GM18520 (cell line): ENCODE data around the gene EVX2.

Experiments
- ATAC-seq: cut with Tn5 transposase; IDR thresholded peaks from one replicate; pipeline ENCODE4 v1.9.1; 2021; ENCODE audit not compliant: unreplicated experiment

EVX2 gene

DNA sequence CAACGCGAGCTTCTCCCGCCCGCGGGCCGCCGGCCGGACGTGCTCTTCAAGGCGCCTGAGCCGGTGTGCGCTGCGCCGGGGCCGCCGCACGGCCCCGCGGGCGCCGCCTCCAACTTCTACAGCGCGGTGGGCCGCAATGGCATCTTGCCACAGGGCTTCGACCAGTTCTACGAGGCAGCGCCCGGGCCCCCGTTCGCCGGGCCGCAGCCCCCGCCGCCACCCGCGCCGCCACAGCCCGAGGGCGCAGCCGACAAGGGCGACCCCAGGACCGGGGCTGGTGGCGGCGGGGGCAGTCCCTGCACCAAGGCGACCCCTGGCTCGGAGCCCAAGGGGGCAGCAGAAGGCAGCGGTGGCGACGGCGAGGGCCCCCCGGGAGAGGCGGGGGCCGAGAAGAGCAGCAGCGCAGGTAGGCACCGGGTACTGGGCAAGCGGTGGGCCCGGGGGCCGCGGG lies 24.0 kb upstream of the EVX2 start:
- ATAC-seq, result no peak

GRCh38 chr2:176106581-176107539 lies 23.1 kb upstream of the EVX2 start, which contains the start of gene HOXD11:
HOXD11 (plus strand) TSS chr2:176107280; CDS start chr2:176107356, 76 bp downstream.
- no peak for ATAC-seq

GRCh38 chr2:176105730-176106580 lies 22.2 kb upstream of the EVX2 start:
- ATAC-seq, result no peak

- ATAC-seq, result no peak
These were observed 21.4 kb upstream of the EVX2 start for GRCh38 chr2:176105078-176105729.

GRCh38 chr2:176104316-176105077 lies 20.7 kb upstream of the EVX2 start:
- ATAC-seq, result no peak

- no peak for ATAC-seq
These were observed 20.1 kb upstream of the EVX2 start for GRCh38 chr2:176103742-176104315.

DNA sequence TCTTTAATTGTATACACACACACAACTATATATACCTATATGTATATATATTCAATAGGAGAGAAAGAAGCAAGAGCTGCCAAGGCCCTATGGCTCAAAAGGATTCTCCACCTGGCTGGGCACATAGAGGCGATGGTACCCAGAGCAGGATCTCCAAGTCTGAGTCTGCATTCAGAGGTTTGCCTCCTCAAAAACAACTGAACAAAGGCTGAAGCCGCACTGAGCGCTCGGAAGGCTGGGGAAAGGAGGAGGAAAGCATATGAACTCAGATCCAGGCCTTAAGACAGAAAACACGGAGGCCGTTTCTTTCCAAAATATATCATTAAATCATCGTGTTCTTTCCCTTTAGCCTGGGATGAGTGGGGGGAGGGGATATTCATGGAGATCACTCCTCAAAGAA lies 19.4 kb upstream of the EVX2 start:
- no peak for ATAC-seq

DNA sequence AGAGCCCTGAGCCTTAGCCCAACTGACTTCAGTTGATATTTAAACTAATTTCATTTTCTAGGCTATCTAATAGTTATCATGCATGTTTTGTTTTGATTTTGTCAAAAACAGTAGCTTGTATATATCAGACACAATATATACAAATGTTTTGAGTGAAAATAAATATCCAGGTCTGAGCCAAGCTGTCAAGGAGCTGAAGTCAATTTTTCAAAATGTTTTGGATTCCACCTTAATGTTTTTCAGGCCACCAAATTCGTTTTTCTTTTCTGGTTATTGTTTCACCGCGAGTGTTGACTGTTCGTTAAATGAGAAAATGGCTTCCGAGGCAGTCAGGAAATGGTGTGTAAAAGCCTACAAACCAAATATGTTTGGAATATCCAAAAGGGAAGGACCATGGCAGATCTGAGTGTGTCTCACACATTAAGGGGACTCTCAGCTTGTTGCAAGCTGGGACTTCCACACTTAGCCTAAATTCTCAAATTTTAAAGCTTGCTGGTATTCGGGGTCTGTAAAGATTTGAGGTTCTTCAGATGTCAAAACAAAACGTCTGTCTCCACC lies 18.6 kb upstream of the EVX2 start:
- no peak for ATAC-seq

GRCh38 chr2:176101842-176102241 lies 18.1 kb upstream of the EVX2 start:
- no peak for ATAC-seq

DNA sequence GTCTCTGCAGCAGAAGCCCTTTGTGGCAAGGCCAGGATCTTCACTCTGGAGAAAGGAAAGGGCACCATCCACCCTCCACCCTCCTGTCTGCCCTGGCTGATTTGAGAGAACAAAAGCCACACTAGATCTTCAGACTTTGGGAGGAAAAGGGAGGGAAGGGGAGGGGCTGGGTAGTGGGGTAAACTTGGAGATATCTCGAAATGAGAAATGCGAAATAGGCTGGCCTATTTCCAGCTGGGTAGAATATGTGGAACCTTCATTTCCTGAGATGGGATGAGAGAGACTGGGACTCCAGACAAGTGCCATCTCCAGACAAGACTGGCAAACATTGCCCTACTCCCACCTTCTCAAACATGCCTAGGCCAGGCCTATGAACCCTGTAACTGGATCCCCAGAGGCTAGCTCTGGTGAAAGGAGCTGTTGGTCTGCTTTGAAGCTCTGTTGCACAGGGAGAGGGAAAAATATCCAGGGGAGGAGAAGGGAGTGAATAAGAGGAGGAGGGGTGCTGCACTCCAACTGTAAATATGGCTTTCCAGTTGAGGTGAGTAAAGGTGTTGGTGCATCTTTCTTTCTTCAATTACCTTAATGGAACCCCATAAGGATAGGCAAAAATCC lies 17.6 kb upstream of the EVX2 start:
- no peak for ATAC-seq

DNA sequence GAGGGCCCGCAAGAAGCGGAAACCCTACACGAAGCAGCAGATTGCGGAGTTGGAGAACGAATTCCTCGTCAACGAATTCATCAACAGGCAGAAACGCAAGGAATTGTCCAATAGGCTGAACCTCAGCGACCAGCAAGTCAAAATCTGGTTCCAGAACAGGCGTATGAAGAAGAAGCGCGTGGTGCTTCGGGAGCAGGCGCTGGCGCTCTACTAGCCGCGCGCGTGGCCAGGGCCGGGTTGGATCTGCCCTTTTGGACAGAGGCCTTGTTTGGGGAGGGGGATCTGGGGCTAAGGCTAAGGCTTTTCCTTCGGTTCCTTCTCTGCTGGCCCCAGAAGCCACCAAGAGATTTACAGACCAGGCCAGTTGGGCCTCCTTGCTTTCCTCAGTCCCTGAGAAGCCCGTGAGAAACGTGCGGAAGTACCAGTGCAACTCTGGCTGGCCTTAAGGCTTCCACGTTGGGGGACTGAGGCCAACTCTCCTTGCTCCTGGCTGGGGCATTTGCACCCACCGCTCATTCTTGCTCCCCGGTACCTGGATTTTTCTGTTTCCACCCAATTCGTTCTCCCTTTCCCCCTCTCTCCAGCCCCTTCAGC lies 16.9 kb upstream of the EVX2 start:
- ATAC-seq, result no peak

DNA sequence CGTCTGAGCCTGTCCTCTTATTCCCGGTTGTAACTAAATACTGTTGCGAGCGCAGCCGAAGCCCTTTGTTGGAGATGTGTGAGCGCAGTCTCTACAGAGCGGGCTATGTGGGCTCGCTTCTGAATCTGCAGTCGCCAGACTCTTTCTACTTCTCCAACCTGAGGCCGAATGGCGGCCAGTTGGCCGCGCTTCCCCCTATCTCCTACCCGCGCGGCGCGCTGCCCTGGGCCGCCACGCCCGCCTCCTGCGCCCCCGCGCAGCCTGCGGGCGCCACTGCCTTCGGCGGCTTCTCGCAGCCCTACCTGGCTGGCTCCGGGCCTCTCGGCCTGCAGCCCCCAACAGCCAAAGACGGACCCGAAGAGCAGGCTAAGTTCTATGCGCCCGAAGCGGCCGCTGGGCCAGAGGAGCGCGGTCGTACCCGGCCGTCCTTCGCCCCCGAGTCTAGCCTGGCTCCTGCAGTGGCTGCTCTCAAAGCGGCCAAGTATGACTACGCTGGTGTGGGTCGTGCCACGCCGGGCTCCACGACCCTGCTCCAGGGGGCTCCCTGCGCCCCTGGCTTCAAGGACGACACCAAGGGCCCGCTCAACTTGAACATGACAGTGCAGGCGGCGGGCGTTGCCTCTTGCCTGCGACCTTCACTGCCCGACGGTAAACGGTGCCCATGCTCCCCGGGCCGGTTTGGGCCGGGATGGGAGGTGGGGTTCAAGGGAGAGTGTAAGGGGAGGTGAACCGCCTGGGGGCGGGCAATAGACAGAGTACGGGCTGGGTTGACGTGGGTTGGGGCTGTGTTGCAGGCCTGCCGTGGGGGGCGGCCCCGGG lies 16.2 kb upstream of the EVX2 start, which contains the start of gene HOXD12:
HOXD12 (plus strand) TSS at position 68 of the 819 bp plus-strand sequence; CDS start at position 75, 7 bp downstream.
- ATAC-seq, result no peak

GRCh38 chr2:176099159-176099727 lies 15.5 kb upstream of the EVX2 start:
- no peak for ATAC-seq

DNA sequence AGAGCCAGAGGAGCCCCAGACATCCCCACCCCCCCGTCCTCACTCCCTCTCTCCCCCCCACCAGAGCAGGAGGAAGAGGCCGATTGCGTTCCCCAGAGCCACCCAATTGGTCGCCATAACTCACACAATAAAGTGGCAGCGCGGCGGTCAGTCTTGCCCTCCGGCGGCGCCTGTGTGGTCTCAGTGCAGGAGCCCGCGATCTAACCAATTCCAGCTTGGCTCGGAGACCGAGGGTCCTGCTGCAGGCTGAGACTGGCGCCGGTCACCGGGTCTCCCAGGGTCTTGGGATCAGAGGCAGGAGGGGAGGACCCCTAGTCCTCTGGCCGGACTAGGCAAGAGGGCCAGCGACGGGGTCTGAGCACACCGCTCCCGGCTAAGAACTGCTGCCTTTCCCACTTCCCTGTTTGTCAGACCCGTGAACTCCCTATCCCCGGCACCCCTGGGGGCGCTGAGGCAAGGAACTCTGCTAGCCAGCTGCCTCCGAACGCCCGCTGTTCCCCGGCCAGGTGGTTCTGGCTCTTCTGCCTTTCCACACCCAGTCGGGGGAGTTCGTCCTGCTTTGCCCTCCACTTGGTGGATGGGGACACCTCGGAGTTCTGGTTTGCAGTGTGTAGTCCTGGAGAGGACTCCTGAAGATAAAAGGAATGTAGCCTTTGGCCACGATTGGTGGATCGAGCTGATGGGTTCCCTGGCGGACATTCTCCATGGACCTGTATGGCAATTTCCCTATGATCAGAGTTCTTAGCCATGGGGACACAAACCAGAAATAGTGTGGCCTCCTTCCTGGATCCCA lies 14.8 kb upstream of the EVX2 start:
- no peak for ATAC-seq

- no peak for ATAC-seq
These were observed 14.1 kb upstream of the EVX2 start for GRCh38 chr2:176097820-176098365.

DNA sequence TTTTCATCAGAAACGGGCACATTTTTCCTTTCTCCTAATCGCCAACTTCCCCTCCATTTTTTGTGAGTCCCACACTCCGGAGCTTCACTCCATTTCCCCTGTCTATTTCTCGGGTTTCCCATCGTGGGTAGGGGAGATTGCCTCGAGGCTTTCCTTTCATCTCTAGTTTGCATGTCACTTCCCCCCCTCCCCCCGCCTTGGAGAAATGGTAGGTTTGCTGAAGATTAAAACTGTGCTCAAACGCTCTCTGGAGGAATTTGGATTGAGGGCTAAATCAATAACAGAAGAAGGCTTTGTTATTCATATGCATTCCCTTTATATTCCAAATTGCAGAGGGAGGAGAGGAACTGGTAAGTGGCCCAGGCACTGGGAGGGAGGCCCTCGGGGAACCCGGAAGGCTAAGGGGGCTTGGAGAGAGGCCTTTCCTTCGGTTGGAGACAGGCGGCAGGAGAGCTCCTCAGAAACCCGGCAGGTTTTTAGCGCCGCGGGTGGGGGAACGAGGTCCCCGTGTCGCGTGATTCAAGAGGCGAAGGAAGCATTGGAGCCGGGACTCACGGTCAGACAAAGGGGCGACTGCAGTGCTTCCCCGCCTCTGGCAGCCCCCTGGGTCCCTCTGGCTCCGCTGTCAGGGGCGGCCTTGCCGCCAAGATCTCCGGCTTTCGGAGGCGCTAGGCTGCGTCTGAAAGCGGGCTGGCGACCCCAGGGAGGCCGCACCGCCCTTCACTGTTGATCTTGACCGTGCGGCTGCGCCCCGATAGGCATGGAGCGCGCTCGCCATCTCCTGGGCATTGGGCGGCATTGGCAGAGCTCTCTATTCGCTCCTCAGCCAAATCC lies 13.4 kb upstream of the EVX2 start:
- peak; percentile 64 for ATAC-seq
